MM.1S (cell line): ENCODE data around the gene CEP170B.

Experiments
- CTCF ChIP-seq: fragments of 300-600 bp; sonication (generic); IDR thresholded peaks from 2 replicates; pipeline ENCODE4 v1.5.1; 2016; ENCODE audit warnings: antibody characterized with exemption, low read length, mixed read lengths
- EZH2 ChIP-seq: fragments of 300-600 bp; sonication (generic); optimal IDR thresholded peaks from 2 replicates; pipeline ENCODE3; 2017; ENCODE audit warnings: low read depth, mild to moderate bottlenecking, antibody characterized with exemption, low read length, mixed read lengths

- TF ChIP-seq CTCF (no peak), EZH2 (no peak)
Observed at GRCh38 chr14:104925214-104925854, 60.3 kb downstream of the CEP170B start.
